CD14-positive monocyte (primary cell): ENCODE results near the gene CBLN1. TPM values are rescaled to one million over a fixed set of nuclear protein-coding genes. Genes with fewer than 3 reads are reported as not detected.

Experiments used
- DNase-seq, 3 donors: peaks; one replicate each; pipeline ENCODE4 v3.0.0-alpha.2; 2011 to 2022
- H2AFZ ChIP-seq: 2 replicates; pipeline ENCODE4 v1.6.0; 2012; ENCODE audit warnings: mild to moderate bottlenecking, low read depth, low read length, inconsistent platforms; ENCODE audit not compliant: insufficient read depth, poor library complexity, severe bottlenecking
- H3K27ac ChIP-seq, 2 donors: 1 replicate in 1 of 2; 2 replicates in 1 of 2; pipeline ENCODE4 v1.5.1; 2012 to 2013; ENCODE audit warnings: low read length in 2 of 2, control low read depth in 1 of 2, inconsistent platforms in 1 of 2, low read depth in 1 of 2, mild to moderate bottlenecking in 1 of 2
- H3K27me3 ChIP-seq, 2 donors: one replicate each; pipeline versions ENCODE4 v1.6.0 to v1.6.1; 2011 to 2013; ENCODE audit warnings: low read length in 2 of 2; ENCODE audit not compliant: control insufficient read depth in 2 of 2, insufficient read depth in 2 of 2
- H3K36me3 ChIP-seq, 2 donors: replicated peaks in 1 of 2; 1 replicate in 1 of 2; 2 replicates in 1 of 2; pipeline versions ENCODE4 v1.5.1 to v1.6.1; 2012 to 2013; ENCODE audit warnings: low read length in 2 of 2, control low read depth in 1 of 2, inconsistent platforms in 1 of 2, mild to moderate bottlenecking in 1 of 2; ENCODE audit not compliant: insufficient read depth in 2 of 2, control insufficient read depth in 1 of 2
- H3K4me1 ChIP-seq, 2 donors: 1 replicate in 1 of 2; 2 replicates in 1 of 2; pipeline versions ENCODE4 v1.5.1 to v1.6.1; 2012 to 2013; ENCODE audit warnings: low read length in 2 of 2, control low read depth in 1 of 2, inconsistent platforms in 1 of 2, mild to moderate bottlenecking in 1 of 2, moderate library complexity in 1 of 2; ENCODE audit not compliant: insufficient read depth in 2 of 2, control insufficient read depth in 1 of 2
- H3K4me2 ChIP-seq: replicated peaks from 2 replicates; pipeline ENCODE3; 2012; ENCODE audit warnings: low read length, moderate library complexity, mild to moderate bottlenecking; ENCODE audit not compliant: poor library complexity, severe bottlenecking; ENCODE audit errors: extremely low read depth
- H3K4me3 ChIP-seq, 3 experiments: fragments of 200-600 bp in 1 of 3; sonication (generic) in 1 of 3; replicated peaks in 1 of 3; 1 replicate in 2 of 3; 2 replicates in 1 of 3; pipeline ENCODE4 v1.5.1; 2011 to 2013; ENCODE audit warnings: low read length in 3 of 3, mild to moderate bottlenecking in 3 of 3, control low read depth in 2 of 3, low read depth in 2 of 3, inconsistent platforms in 1 of 3, moderate library complexity in 1 of 3
- H3K79me2 ChIP-seq: 2 replicates; pipeline ENCODE4 v1.6.0; 2012; ENCODE audit warnings: mild to moderate bottlenecking, control low read depth, inconsistent platforms, low read length, moderate library complexity; ENCODE audit not compliant: insufficient read depth
- H3K9ac ChIP-seq: 2 replicates; pipeline ENCODE4 v1.6.0; 2017; ENCODE audit warnings: low read length, mild to moderate bottlenecking; ENCODE audit not compliant: insufficient read depth, poor library complexity, severe bottlenecking
- H3K9me3 ChIP-seq, 2 donors: replicated peaks in 1 of 2; 1 replicate in 1 of 2; 2 replicates in 1 of 2; pipeline versions ENCODE4 v1.5.1 to v1.6.1; 2012 to 2013; ENCODE audit warnings: low read length in 2 of 2, control low read depth in 1 of 2; ENCODE audit not compliant: control insufficient read depth in 1 of 2, insufficient read depth in 1 of 2
- H4K20me1 ChIP-seq: 2 replicates; pipeline ENCODE4 v1.6.0; 2012; ENCODE audit warnings: mild to moderate bottlenecking, low read length, control low read depth, moderate library complexity; ENCODE audit not compliant: insufficient read depth
- H3K27ac Mint-ChIP-seq, 7 donors: one replicate each; pipeline ENCODE4 v1.8.0; 2020; ENCODE audit warnings: mild to moderate bottlenecking in 7 of 7, mixed read lengths in 7 of 7, moderate library complexity in 6 of 7, inconsistent platforms in 2 of 7
- H3K27me3 Mint-ChIP-seq, 3 donors: one replicate each; pipeline ENCODE4 v1.8.0; 2021 to 2022; ENCODE audit warnings: low read depth in 3 of 3, mild to moderate bottlenecking in 3 of 3, mixed read lengths in 3 of 3, moderate library complexity in 3 of 3, inconsistent platforms in 1 of 3
- H3K36me3 Mint-ChIP-seq, 2 donors: one replicate each; pipeline ENCODE4 v1.8.0; 2020; ENCODE audit warnings: mixed read lengths in 2 of 2, inconsistent platforms in 1 of 2, mild to moderate bottlenecking in 1 of 2
- H3K4me1 Mint-ChIP-seq: one replicate; pipeline ENCODE4 v1.8.0; 2020; ENCODE audit warnings: mild to moderate bottlenecking, mixed read lengths
- H3K4me3 Mint-ChIP-seq, 2 donors: one replicate each; pipeline ENCODE4 v1.8.0; 2020; ENCODE audit warnings: mild to moderate bottlenecking in 2 of 2, mixed read lengths in 2 of 2, moderate library complexity in 1 of 2
- H3K9me3 Mint-ChIP-seq, 7 donors: one replicate each; pipeline ENCODE4 v1.8.0; 2020 to 2022; ENCODE audit warnings: mixed read lengths in 7 of 7, mild to moderate bottlenecking in 6 of 7, moderate library complexity in 6 of 7, inconsistent platforms in 2 of 7
- WGBS: methylation state at CpG from one replicate; pipeline ENCODE4 v1.1.5; 2013; ENCODE audit warnings: missing lambda C conversion rate; ENCODE audit not compliant: insufficient coverage; 5-methylcytosine and 5-hydroxymethylcytosine counted together
- intact Hi-C, 2 donors: fragments of 100-400 bp; cut with micrococcal nuclease; formaldehyde crosslinking; loops; one replicate each; pipeline versions ENCODE4 v1.15.0 to v1.15.1; 2023
- polyA plus RNA-seq, 3 donors: library from polyadenylated mRNA; depleted of rRNA in 1 of 3; unstranded in 2 of 3; stranded (reverse) in 1 of 3; fragments of 300-500 nt in 2 of 3; fragments of >200 nt in 1 of 3; fragmentation: Illumina TruSeq in 2 of 3; gene quantifications; 1 replicate in 2 of 3; 2 replicates in 1 of 3; pipeline ENCODE4 v1.2.3, GENCODE V29; 2012 to 2021
- TF ChIP-seq, protein P1 (sequence below): fragments of 200-600 bp; IDR thresholded peaks from one replicate; pipeline ENCODE4 v1.8.0; 2022; ENCODE audit warnings: antibody characterized with exemption, mild to moderate bottlenecking

The CBLN1 gene
- polyA plus RNA-seq, 3 donors = not detected

DNA sequence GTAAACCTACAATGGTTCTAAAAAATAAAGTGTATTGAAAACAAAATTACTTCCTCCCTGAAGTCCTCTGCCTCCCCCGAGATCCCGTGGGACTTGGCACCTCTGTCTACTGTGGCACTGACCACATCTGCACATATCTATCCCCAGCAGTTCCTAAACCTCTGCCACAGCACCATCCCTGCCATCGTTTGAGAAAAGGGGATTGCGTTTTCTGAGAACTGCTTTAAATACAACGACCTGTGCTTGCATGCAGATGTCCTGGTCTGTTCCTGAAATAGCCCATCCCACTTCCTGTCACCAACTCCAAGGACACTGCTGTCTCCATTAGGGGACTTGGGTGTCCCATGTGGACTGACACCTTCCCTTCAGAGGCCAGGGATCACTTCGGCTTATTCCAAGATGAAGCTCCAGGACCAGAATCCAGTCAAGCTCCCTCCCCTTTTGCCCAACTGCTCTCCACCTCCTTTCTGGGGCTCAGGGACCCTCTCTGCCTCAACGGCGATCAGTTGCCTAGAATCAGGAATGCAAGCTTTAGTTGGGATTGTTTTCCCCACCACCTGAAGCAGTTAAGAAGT is 20.6 kb downstream of the CBLN1 start:
- Histone ChIP-seq H3K9me3 (no peaks in the 10 kb centered on the region), H3K4me1 (no peaks in the 10 kb centered on the region), H4K20me1 (no peaks in the 10 kb centered on the region), H3K27me3 (no peaks in the 10 kb centered on the region), H3K4me2 (no peak overlapping the region), H3K9ac (no peak overlapping the region), H3K79me2 (no peaks in the 10 kb centered on the region), H3K27ac (no peak overlapping the region), H3K4me3 (no peak overlapping the region), H3K36me3 (no peaks in the 10 kb centered on the region), H2AFZ (no peak overlapping the region)
- Mint-ChIP-seq H3K9me3 (peaks cover 0 to 4% (median 0%) of the 10 kb centered on the region in 7 donors), H3K36me3 (no peaks in the 10 kb centered on the region), H3K4me3 (no peak overlapping the region), H3K4me1 (no peaks in the 10 kb centered on the region), H3K27me3 (peaks cover 4 to 17% (median 6%) of the 10 kb centered on the region in 3 donors), H3K27ac (no peak overlapping the region)
- TF ChIP-seq, protein P1, sequence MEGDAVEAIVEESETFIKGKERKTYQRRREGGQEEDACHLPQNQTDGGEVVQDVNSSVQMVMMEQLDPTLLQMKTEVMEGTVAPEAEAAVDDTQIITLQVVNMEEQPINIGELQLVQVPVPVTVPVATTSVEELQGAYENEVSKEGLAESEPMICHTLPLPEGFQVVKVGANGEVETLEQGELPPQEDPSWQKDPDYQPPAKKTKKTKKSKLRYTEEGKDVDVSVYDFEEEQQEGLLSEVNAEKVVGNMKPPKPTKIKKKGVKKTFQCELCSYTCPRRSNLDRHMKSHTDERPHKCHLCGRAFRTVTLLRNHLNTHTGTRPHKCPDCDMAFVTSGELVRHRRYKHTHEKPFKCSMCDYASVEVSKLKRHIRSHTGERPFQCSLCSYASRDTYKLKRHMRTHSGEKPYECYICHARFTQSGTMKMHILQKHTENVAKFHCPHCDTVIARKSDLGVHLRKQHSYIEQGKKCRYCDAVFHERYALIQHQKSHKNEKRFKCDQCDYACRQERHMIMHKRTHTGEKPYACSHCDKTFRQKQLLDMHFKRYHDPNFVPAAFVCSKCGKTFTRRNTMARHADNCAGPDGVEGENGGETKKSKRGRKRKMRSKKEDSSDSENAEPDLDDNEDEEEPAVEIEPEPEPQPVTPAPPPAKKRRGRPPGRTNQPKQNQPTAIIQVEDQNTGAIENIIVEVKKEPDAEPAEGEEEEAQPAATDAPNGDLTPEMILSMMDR = no peak
- intact Hi-C loops = no loop called here
- no peak for DNase-seq
- WGBS = 63% methylated on average over 6 of the region's 8 CpGs

DNA sequence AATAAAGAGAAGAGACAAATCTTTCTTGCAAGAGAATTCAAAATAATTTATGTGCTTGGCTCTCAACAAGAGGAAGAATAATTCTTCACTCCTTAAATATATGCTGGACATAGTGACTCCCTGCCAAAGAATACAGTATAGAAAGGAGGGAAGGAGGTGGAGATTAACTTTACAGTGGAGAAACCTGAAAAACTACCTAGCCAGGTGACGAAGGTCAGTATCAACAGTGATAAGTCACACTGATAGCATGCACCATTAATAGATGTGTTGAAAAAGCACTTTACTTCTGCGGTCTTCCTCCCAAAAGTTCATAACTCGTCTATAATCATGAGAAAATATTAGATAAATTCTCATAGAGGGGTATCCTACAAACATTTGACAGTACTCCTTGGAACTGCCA is 21.4 kb downstream of the CBLN1 start:
- H3K9me3 Mint-ChIP-seq = peaks cover 0 to 4% (median 0%) of the 10 kb centered on the region in 7 donors
- no peak overlapping the region for H3K4me3 ChIP-seq
- H3K9ac ChIP-seq = no peak overlapping the region
- no peaks in the 10 kb centered on the region for H3K36me3 Mint-ChIP-seq
- no peak overlapping the region for H3K4me2 ChIP-seq
- intact Hi-C loops = no loop called here
- H3K27me3 ChIP-seq = no peaks in the 10 kb centered on the region
- H4K20me1 ChIP-seq = no peaks in the 10 kb centered on the region
- H3K27ac ChIP-seq = no peak overlapping the region
- no peak overlapping the region for H3K4me3 Mint-ChIP-seq
- H3K36me3 ChIP-seq = no peaks in the 10 kb centered on the region
- no peaks in the 10 kb centered on the region for H3K4me1 ChIP-seq
- peaks cover 3 to 18% (median 6%) of the 10 kb centered on the region in 3 donors for H3K27me3 Mint-ChIP-seq
- H2AFZ ChIP-seq = no peak overlapping the region
- WGBS = no CpG with 5 or more reads among the region's 3 CpGs
- DNase-seq = no peak
- H3K79me2 ChIP-seq = no peaks in the 10 kb centered on the region
- H3K27ac Mint-ChIP-seq = no peak overlapping the region
- no peaks in the 10 kb centered on the region for H3K4me1 Mint-ChIP-seq
- TF ChIP-seq, protein P1 = no peak
- no peaks in the 10 kb centered on the region for H3K9me3 ChIP-seq
